Activated B cell treated with CpG ODN at 0.5 μM for 24 hours (primary cell): ENCODE results near the gene DUS2. TPM values are rescaled to one million over a fixed set of nuclear protein-coding genes. Genes with fewer than 3 reads are reported as not detected.
A peak's percentile ranks its signal among the peaks of the same experiment; 100 is the strongest.
"Not testable (repeated sequence)": the region's sequence is repeated elsewhere in the genome, so short reads cannot be mapped to it uniquely, and the experiment has no call there.

Source experiments
- ATAC-seq: fragments of 200-7000 bp; cut with Tn5 transposase; one replicate; pipeline ENCODE4 v1.10.0; 2021; ENCODE audit warnings: low read depth, mild to moderate bottlenecking, moderate library complexity
- CTCF ChIA-PET: fragments of 350-600 bp; sonication (Branson Sonifier 250); formaldehyde crosslinking; loops from one replicate; lab custom pipeline; 2021; ENCODE audit warnings: antibody characterized with exemption; lab: Charles Lee
- POLR2A ChIA-PET: fragments of 350-600 bp; sonication (Branson Sonifier 250); formaldehyde crosslinking; loops from one replicate; lab custom pipeline; 2021; ENCODE audit warnings: antibody characterized with exemption; lab: Charles Lee
- DNase-seq: peaks from one replicate; pipeline ENCODE4 v3.0.0; 2022
- H3K27ac Mint-ChIP-seq: one replicate; pipeline ENCODE4 v1.8.0; 2020; ENCODE audit warnings: mixed read lengths
- H3K27me3 Mint-ChIP-seq: one replicate; pipeline ENCODE4 v1.8.0; 2021; ENCODE audit warnings: mixed read lengths
- H3K36me3 Mint-ChIP-seq: one replicate; pipeline ENCODE4 v1.8.0; 2021; ENCODE audit warnings: low read depth, mixed read lengths
- H3K4me1 Mint-ChIP-seq: one replicate; pipeline ENCODE4 v1.8.0; 2021; ENCODE audit warnings: mixed read lengths
- H3K4me3 Mint-ChIP-seq: one replicate; pipeline ENCODE4 v1.8.0; 2020; ENCODE audit warnings: mild to moderate bottlenecking, mixed read lengths
- H3K9me3 Mint-ChIP-seq: one replicate; pipeline ENCODE4 v1.8.0; 2020; ENCODE audit warnings: mixed read lengths
- CTCF ChIP-seq: fragments of 200-600 bp; IDR thresholded peaks from one replicate; pipeline ENCODE4 v1.8.0; 2022; ENCODE audit warnings: antibody characterized with exemption, mild to moderate bottlenecking
- intact Hi-C: fragments of 100-400 bp; cut with micrococcal nuclease; formaldehyde crosslinking; loops from one replicate; pipeline ENCODE4 v1.15.1; 2024
- total RNA-seq: library from RNA; stranded (reverse); gene quantifications from 2 replicates; pipeline ENCODE4 v1.2.3, GENCODE V29; 2022

Gene DUS2
- total RNA-seq, 1 donor from 2014 or later: 62.0 TPM

GRCh38 chr16:67992661-67993206 is 30.4 kb upstream of the DUS2 start:
- POLR2A ChIA-PET: interaction anchor here (0.6 to 4.1 kb wide), 8 partner anchors 13 to 92 kb away, joined by 3 to 26 read pairs (median 8); partner anchors contain the start of genes DDX28, DUS2 and PSMB10
- H3K4me3 Mint-ChIP-seq: peak overlapping the region; percentile 32
- peak overlapping the region; percentile 77 for H3K27ac Mint-ChIP-seq
- H3K36me3 Mint-ChIP-seq: peaks cover 9% of the 10 kb centered on the region
- H3K4me1 Mint-ChIP-seq: peaks cover 80% of the 10 kb centered on the region
- no peak for TF ChIP-seq CTCF
- CTCF ChIA-PET: interaction anchor here (1.1 to 3.7 kb wide), 3 partner anchors 13 to 109 kb away, joined by 3 to 28 read pairs (median 4); no protein-coding TSS in a partner anchor
- intact Hi-C loops: loop anchor here (1.0 to 10.0 kb wide), 10 partner anchors 7 to 468 kb away; partner anchors contain the start of genes C16orf86, DDX28, DUS2 and ENKD1
- ATAC-seq: no peak
- no peak for DNase-seq
- no peaks in the 10 kb centered on the region for H3K9me3 Mint-ChIP-seq
- H3K27me3 Mint-ChIP-seq: no peaks in the 10 kb centered on the region

- DNase-seq (peak; percentile 88), ATAC-seq (peak; percentile 77)
- intact Hi-C loops: loop anchor here (1.0 to 10.0 kb wide), 10 partner anchors 8 to 469 kb away; partner anchors contain the start of genes C16orf86, DDX28, DUS2 and ENKD1
- H3K9me3 Mint-ChIP-seq: no peaks in the 10 kb centered on the region
- peak overlapping the region; percentile 98 for H3K27ac Mint-ChIP-seq
- peak; percentile 47 for TF ChIP-seq CTCF
- POLR2A ChIA-PET: interaction anchor here (0.6 to 4.6 kb wide), 9 partner anchors 10 to 81 kb away, joined by 3 to 28 read pairs (median 4); partner anchors contain the start of genes DDX28, DUS2, PSMB10 and SLC12A4
- peaks cover 78% of the 10 kb centered on the region for H3K4me1 Mint-ChIP-seq
- H3K4me3 Mint-ChIP-seq: peak overlapping the region; percentile 77
- CTCF ChIA-PET: interaction anchor here (0.8 to 2.0 kb wide), 7 partner anchors 9 to 51 kb away, joined by 3 to 17 read pairs (median 5); partner anchors contain the start of genes DDX28 and DUS2
- no peaks in the 10 kb centered on the region for H3K27me3 Mint-ChIP-seq
- peaks cover 9% of the 10 kb centered on the region for H3K36me3 Mint-ChIP-seq
Observed at GRCh38 chr16:67993207-67994039, 29.7 kb upstream of the DUS2 start.

GRCh38 chr16:67994040-67994408 is 29.1 kb upstream of the DUS2 start:
- peak; percentile 6 for ATAC-seq
- Mint-ChIP-seq H3K4me3 (peak overlapping the region; percentile 77), H3K27ac (peak overlapping the region; percentile 98), H3K4me1 (peaks cover 79% of the 10 kb centered on the region)
- intact Hi-C loops: loop anchor here (5.0 to 10.0 kb wide), 2 partner anchors 327 to 469 kb away; partner anchors contain the start of genes C16orf86, ENKD1 and RIPOR1
- POLR2A ChIA-PET: interaction anchor here (0.6 to 4.6 kb wide), 9 partner anchors 11 to 81 kb away, joined by 3 to 28 read pairs (median 4); partner anchors contain the start of genes DDX28, DUS2, PSMB10 and SLC12A4
- H3K9me3 Mint-ChIP-seq, H3K27me3 Mint-ChIP-seq, H3K36me3 Mint-ChIP-seq, DNase-seq: not testable (repeated sequence)
- CTCF ChIA-PET: interaction anchor here (0.8 to 2.0 kb wide), 7 partner anchors 8 to 51 kb away, joined by 3 to 17 read pairs (median 5); partner anchors contain the start of genes DDX28 and DUS2

- DNase-seq: peak; percentile 50
- H3K4me1 Mint-ChIP-seq: peaks cover 80% of the 10 kb centered on the region
- ChIA-PET CTCF (interaction anchor here (0.6 to 2.0 kb wide), 5 partner anchors 10 to 79 kb away, joined by 3 to 17 read pairs (median 4); partner anchors contain the start of gene PSMB10), POLR2A (interaction anchor here (0.5 to 4.6 kb wide), 11 partner anchors 8 to 85 kb away, joined by 3 to 28 read pairs (median 4); partner anchors contain the start of genes DDX28, DUS2 and PSMB10)
- H3K4me3 Mint-ChIP-seq: peak overlapping the region; percentile 77
- peak; percentile 43 for ATAC-seq
- TF ChIP-seq CTCF: no peak
- H3K9me3 Mint-ChIP-seq: no peaks in the 10 kb centered on the region
- intact Hi-C loops: loop anchor here (10.0 kb wide), 1 partner anchor 471 kb away; the partner anchor contains the start of gene RIPOR1
- H3K27me3 Mint-ChIP-seq: no peaks in the 10 kb centered on the region
- peak overlapping the region; percentile 98 for H3K27ac Mint-ChIP-seq
- peaks cover 6% of the 10 kb centered on the region for H3K36me3 Mint-ChIP-seq
Observed at GRCh38 chr16:67995423-67995822, 27.7 kb upstream of the DUS2 start.

GRCh38 chr16:67996666-67997065 is 26.4 kb upstream of the DUS2 start:
- ATAC-seq (no peak), DNase-seq (no peak)
- Mint-ChIP-seq H3K9me3 (no peaks in the 10 kb centered on the region), H3K36me3 (peaks cover 4% of the 10 kb centered on the region), H3K27me3 (no peaks in the 10 kb centered on the region), H3K27ac (peak overlapping the region; percentile 74), H3K4me3 (no peak overlapping the region), H3K4me1 (peaks cover 88% of the 10 kb centered on the region)
- no peak for TF ChIP-seq CTCF
- ChIA-PET POLR2A (interaction anchor here (2.3 to 4.6 kb wide), 3 partner anchors 9 to 41 kb away, joined by 17 to 28 read pairs (median 26); partner anchors contain the start of genes DDX28 and DUS2), CTCF (interaction anchor here (1.0 kb wide), 1 partner anchor 16 kb away, joined by 3 read pairs; no protein-coding TSS in a partner anchor)
- intact Hi-C loops: loop anchor here (10.0 kb wide), 1 partner anchor 472 kb away; the partner anchor contains the start of gene RIPOR1

- ChIA-PET POLR2A (interaction anchor here (0.6 to 5.8 kb wide), 11 partner anchors 10 to 498 kb away, joined by 3 to 47 read pairs (median 7); partner anchors contain the start of genes DDX28, DUS2, NFATC3 and PSMB10), CTCF (interaction anchor here (1.7 to 1.8 kb wide), 2 partner anchors 25 to 42 kb away, joined by 5 to 7 read pairs; partner anchors contain the start of genes DDX28 and DUS2)
- intact Hi-C loops: loop anchor here (10.0 kb wide), 1 partner anchor 474 kb away; the partner anchor contains the start of gene RIPOR1
- peak overlapping the region; percentile 87 for H3K27ac Mint-ChIP-seq
- DNase-seq, H3K9me3 Mint-ChIP-seq, ATAC-seq, H3K36me3 Mint-ChIP-seq, H3K27me3 Mint-ChIP-seq: not testable (repeated sequence)
- peaks cover 79% of the 10 kb centered on the region for H3K4me1 Mint-ChIP-seq
- H3K4me3 Mint-ChIP-seq: peak overlapping the region; percentile 74
Observed at GRCh38 chr16:67998231-67998778, 24.8 kb upstream of the DUS2 start.
